Testis (tissue), 3 donors: ENCODE results near the gene PARVB. TPM values are rescaled to one million over a fixed set of nuclear protein-coding genes. Genes with fewer than 3 reads are reported as not detected.

Experiments used
- DNase-seq: peaks from one replicate; pipeline ENCODE4 v3.0.0-alpha.2; 2019
- H3K27ac ChIP-seq, 2 donors: fragments of 200-600 bp; sonication (generic); one replicate each; pipeline ENCODE4 v1.5.1; 2019
- H3K27me3 ChIP-seq: fragments of 200-600 bp; sonication (generic); one replicate; pipeline ENCODE4 v1.5.1; 2019
- H3K36me3 ChIP-seq: fragments of 200-600 bp; sonication (generic); one replicate; pipeline ENCODE4 v1.5.1; 2017; ENCODE audit warnings: low read depth; ENCODE audit errors: missing control alignments
- H3K4me1 ChIP-seq: fragments of 200-600 bp; sonication (generic); one replicate; pipeline ENCODE4 v1.5.1; 2019
- H3K4me3 ChIP-seq, 2 donors: fragments of 200-600 bp; sonication (generic); one replicate each; pipeline ENCODE4 v1.5.1; 2017 to 2019
- H3K9me3 ChIP-seq: fragments of 200-600 bp; sonication (generic); one replicate; pipeline ENCODE4 v1.5.1; 2017
- POLR2A ChIP-seq: fragments of 450-650 bp; IDR thresholded peaks from one replicate; pipeline ENCODE4 v1.6.1; 2017; ENCODE audit warnings: antibody characterized with exemption, mild to moderate bottlenecking, moderate library complexity
- WGBS, 2 donors: methylation state at CpG; one replicate each; pipeline ENCODE4 v1.1.5; 2018; 5-methylcytosine and 5-hydroxymethylcytosine counted together
- intact Hi-C: fragments of 100-400 bp; cut with DNase I; formaldehyde crosslinking; loops from one replicate; pipeline ENCODE4 v1.15.1; 2023; ENCODE audit warnings: low total_unique reads
- polyA plus RNA-seq: library from polyadenylated mRNA; stranded (reverse); fragments of 350-450 nt; fragmentation: Illumina TruSeq; extraction: RNeasy Lipid Tissue Mini Kit (QIAGEN cat#74804); gene quantifications from one replicate; pipeline ENCODE4 v1.2.3, GENCODE V29; 2014; ENCODE audit warnings: low read depth, low replicate concordance; ENCODE audit not compliant: insufficient read depth
- total RNA-seq, 2 donors: library from RNA; depleted of rRNA; stranded (reverse); fragments of >200 nt; gene quantifications; one replicate each; pipeline ENCODE4 v1.2.3, GENCODE V29; 2016
- TF ChIP-seq, protein P1 (sequence below), 3 experiments: fragments of 450-650 bp in 2 of 3; fragments of 200-600 bp in 1 of 3; sonication (generic) in 1 of 3; IDR thresholded peaks; one replicate each; pipeline ENCODE4 v1.5.1; 2016 to 2019; ENCODE audit warnings: antibody characterized with exemption in 3 of 3, mild to moderate bottlenecking in 2 of 3, moderate library complexity in 1 of 3

Gene PARVB
- total and polyA plus RNA-seq, 3 donors from 2014 or later, result 11.6 to 27.5 (median 23.7) TPM

DNA sequence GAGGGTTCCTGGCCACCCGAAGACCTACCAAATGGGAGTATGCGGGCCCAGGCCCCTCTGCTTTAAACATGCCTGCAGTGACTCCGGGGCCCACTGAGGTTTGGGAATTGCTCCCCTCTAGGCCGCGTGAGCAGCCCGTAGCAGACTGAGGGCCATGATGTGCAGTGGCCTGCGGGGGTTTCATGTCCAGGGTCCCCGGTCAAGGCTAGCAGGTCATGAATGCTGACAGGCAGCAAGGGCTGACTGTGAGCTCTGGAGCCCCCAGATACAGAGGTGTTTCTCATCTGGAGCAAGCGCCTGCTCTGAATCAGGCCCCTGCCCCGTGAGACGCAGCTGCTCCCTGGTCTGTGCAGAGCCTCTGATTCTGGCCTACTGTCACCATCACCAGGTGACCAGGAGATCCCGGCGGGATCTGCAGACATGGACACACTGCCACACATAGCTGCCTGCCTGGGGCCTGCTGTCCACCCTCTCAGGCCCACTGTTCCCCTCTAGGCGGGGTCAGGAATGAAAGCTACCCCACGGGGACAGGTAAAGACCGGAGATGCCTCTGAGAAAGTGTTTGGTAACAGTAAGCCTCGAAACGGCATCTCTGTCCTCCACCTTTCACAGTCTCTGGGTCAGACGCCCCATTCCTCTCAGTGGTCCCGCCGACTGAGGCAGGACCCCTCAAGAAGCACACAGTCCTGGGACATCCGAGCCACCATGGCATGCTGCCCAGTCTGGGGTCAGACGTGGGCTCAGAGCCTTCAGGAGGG, 73.3 kb downstream of the PARVB start:
- Histone ChIP-seq H3K36me3 (no peaks in the 10 kb centered on the region), H3K4me3 (no peak overlapping the region), H3K27ac (no peak overlapping the region), H3K27me3 (no peaks in the 10 kb centered on the region), H3K9me3 (no peaks in the 10 kb centered on the region), H3K4me1 (no peaks in the 10 kb centered on the region)
- WGBS, 2 donors, result 86 to 89% methylated on average over 10 to 23 of the region's 23 CpGs
- DNase-seq, result no peak
- TF ChIP-seq POLR2A, result no peak
- TF ChIP-seq, protein P1, sequence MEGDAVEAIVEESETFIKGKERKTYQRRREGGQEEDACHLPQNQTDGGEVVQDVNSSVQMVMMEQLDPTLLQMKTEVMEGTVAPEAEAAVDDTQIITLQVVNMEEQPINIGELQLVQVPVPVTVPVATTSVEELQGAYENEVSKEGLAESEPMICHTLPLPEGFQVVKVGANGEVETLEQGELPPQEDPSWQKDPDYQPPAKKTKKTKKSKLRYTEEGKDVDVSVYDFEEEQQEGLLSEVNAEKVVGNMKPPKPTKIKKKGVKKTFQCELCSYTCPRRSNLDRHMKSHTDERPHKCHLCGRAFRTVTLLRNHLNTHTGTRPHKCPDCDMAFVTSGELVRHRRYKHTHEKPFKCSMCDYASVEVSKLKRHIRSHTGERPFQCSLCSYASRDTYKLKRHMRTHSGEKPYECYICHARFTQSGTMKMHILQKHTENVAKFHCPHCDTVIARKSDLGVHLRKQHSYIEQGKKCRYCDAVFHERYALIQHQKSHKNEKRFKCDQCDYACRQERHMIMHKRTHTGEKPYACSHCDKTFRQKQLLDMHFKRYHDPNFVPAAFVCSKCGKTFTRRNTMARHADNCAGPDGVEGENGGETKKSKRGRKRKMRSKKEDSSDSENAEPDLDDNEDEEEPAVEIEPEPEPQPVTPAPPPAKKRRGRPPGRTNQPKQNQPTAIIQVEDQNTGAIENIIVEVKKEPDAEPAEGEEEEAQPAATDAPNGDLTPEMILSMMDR (IDR thresholded peaks at IDR 0.05), result no peak
- intact Hi-C loops, result no loop called here

DNA sequence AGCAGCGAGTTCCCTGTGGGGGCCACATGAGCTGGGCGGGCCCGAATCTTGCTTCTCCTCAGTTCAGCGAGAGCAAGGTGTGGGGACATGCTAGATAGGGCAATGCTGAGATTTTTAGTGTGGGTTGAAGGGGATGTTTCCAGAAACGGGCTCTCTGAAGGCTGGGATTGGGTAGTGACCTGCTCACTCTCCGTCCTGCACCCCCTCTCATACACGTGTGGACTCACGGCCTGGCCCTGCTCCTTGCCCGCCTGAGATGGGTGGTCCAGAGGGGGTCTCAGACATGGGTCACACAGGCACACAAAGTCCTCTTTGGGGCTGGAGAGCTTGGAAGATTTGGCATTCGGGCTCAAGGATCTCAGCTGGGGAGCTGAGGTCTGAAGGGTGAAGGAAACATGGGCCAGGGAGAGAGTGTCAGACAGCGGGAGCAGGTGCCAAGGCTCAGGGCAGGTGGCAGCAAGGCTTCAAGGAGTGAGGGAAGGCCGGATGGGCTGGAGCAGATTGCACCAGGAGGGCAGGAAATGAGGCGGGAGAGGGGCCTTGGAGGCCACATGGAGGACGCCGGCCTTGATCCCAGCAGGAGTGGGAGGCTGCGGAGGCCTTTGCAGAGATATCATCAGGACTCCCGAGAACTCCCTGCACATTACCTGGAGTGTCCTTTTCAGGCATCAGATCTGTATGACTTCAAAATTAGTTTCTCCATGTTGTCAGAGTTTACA, 74.1 kb downstream of the PARVB start:
- Histone ChIP-seq H3K27ac (no peak overlapping the region), H3K36me3 (no peaks in the 10 kb centered on the region), H3K9me3 (no peaks in the 10 kb centered on the region), H3K4me1 (no peaks in the 10 kb centered on the region), H3K27me3 (no peaks in the 10 kb centered on the region), H3K4me3 (no peak overlapping the region)
- intact Hi-C loops, result no loop called here
- TF ChIP-seq POLR2A, result no peak
- TF ChIP-seq, protein P1 (IDR thresholded peaks at IDR 0.05), result no peak
- DNase-seq, result no peak
- 76 to 82% methylated on average over 15 to 17 of the region's 17 CpGs for WGBS, 2 donors

DNA sequence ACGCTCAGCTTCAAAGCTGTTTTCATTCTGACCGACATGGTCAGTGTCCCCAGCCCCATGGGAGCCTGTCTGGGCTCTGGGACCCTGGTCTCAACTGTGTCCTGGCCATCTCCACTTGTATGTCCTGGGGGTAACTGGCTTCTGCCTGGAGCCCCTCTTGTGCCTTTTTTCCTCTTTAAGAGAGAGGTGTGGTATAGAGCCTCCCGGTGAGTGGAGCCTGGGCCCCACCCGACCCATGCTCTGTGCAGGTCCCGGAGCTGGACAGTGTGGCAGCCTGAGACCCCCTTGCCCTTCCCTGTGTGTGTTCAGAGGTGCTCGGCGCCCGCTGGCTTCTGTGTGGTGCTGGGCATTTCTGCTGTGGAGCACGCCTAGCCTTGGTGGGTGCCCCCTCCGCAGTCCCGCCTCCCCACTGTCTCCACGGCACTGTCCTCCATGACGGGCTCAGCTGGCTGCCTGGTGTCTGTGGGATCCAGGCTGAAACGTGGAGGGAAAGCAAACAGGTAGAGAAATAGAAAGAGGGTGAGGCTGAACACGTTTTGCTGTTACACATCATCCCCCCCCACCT, 74.9 kb downstream of the PARVB start:
- Histone ChIP-seq H3K27me3 (no peaks in the 10 kb centered on the region), H3K36me3 (no peaks in the 10 kb centered on the region), H3K4me1 (no peaks in the 10 kb centered on the region), H3K4me3 (no peak overlapping the region), H3K27ac (no peak overlapping the region), H3K9me3 (no peaks in the 10 kb centered on the region)
- TF ChIP-seq POLR2A, result no peak
- TF ChIP-seq, protein P1 (IDR thresholded peaks at IDR 0.05), result no peak
- no peak for DNase-seq
- intact Hi-C loops, result no loop called here
- WGBS, 2 donors, result 85 to 92% methylated on average over 15 of the region's 15 CpGs

DNA sequence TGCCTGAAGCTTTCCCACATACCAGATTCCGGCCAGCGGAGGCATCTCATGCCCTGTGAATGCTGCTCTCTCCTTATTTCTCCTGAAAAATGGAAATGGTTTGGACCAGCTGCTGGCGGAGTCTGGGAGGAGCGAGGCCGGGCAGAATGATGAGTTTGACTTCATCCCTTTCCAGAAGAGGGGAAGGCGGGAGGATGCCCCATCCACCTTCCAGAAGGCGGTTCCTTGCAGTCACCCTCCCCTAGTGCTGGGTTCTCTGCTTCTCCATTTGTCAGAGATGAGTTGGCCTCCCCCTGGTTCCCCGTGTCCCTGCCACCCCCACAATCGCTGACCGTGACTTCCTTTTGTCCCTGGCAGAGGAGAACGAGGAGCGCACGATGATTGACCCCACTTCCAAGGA, 75.6 kb downstream of the PARVB start:
- H3K27ac ChIP-seq, result no peak overlapping the region
- no peak overlapping the region for H3K4me3 ChIP-seq
- WGBS, 2 donors, result 92 to 93% methylated on average over 13 of the region's 13 CpGs
- DNase-seq, result no peak
- H3K27me3 ChIP-seq, result no peaks in the 10 kb centered on the region
- no peaks in the 10 kb centered on the region for H3K9me3 ChIP-seq
- TF ChIP-seq, protein P1 (IDR thresholded peaks at IDR 0.05), result no peak
- TF ChIP-seq POLR2A, result no peak
- intact Hi-C loops, result no loop called here
- H3K4me1 ChIP-seq, result no peaks in the 10 kb centered on the region
- no peaks in the 10 kb centered on the region for H3K36me3 ChIP-seq
